ENCODE measurements around the gene SYCE1. TPM values are rescaled to one million over a fixed set of nuclear protein-coding genes. Genes with fewer than 3 reads are reported as not detected.
"Not testable (repeated sequence)": the region's sequence is repeated elsewhere in the genome, so short reads cannot be mapped to it uniquely, and the experiment has no call there.

Gene SYCE1
- total RNA-seq, 1 donor from 2014 or later: 0.41 TPM

DNA sequence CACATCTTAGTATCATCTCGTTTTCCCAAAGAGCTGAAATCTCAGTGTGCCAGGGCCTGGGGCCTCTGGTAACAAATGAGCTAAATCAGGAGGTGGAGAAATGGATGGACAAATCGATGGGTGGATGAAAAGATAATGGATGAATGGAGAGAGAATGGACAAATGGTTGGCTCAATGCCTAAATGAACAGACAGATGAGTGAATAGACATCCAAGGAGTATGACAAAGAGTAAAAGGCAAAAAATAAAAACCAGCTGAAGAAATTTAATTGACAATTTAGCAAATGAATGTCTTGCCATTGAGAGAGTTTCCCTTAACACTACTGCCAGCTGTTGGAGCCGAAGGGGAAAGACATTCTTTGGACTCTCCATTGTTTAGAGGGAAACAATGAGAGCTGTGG is 8.0 kb downstream of the SYCE1 start:
- intact Hi-C loops (cut with micrococcal nuclease): no loop called here

- intact Hi-C loops (cut with micrococcal nuclease): no loop called here
Measured at GRCh38 chr10:133555521-133555920, 9.9 kb downstream of the SYCE1 start.

DNA sequence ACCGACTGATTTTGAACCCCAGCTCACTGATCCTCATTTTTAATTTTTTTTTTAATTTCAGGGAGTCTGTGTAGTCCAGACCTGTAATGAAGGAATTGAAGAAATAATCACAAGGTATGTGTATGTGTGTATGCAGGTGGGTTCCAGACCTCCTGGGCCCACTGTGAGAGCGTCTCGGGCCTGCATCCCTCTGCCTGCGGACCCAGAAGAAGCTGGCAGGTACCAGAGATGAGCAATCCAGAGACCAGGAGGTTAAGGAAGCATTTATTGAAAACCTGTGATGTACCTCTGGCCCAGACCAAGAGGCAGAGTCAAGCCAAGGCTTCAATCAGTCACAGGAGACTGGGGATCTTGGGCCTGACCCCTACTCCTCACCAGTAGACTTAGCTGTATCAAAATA is 10.8 kb downstream of the SYCE1 start:
- intact Hi-C loops (cut with micrococcal nuclease): no loop called here

- intact Hi-C loops (cut with micrococcal nuclease): no loop called here
Measured at GRCh38 chr10:133544506-133544905, 20.9 kb downstream of the SYCE1 start.

GRCh38 chr10:133541441-133541975 is 23.9 kb downstream of the SYCE1 start:
- intact Hi-C loops (cut with micrococcal nuclease): not testable (repeated sequence)

- intact Hi-C loops (cut with micrococcal nuclease): no loop called here
Measured at GRCh38 chr10:133537546-133538545, 27.5 kb downstream of the SYCE1 start.

- intact Hi-C loops (cut with micrococcal nuclease): no loop called here
Measured at GRCh38 chr10:133536198-133536597, 29.2 kb downstream of the SYCE1 start.

DNA sequence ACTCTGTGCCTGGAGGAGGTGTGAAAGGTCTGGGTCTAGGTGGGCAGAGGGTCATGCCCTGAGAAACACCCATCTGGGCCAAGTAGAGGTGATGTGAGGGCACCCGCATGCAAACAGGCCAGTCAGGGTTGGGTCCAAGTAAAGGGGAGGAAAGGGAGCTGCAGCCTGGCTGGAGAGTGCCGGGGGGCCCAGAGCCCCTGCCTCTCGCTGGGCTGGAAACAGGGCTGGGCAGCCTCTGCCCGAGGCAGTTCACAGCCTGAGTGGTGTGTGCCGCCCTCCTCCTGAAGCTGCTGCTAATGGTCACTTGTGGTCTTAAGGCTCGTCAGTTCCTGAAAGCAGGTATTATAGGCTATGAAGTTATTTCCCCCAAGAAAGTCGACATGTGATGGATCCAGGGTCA is 31.0 kb downstream of the SYCE1 start:
- intact Hi-C loops (cut with micrococcal nuclease): no loop called here

- intact Hi-C loops (cut with micrococcal nuclease): no loop called here
Measured at GRCh38 chr10:133532871-133533270, 32.5 kb downstream of the SYCE1 start.

- intact Hi-C loops (cut with micrococcal nuclease): no loop called here
Measured at GRCh38 chr10:133530506-133530905, 34.9 kb downstream of the SYCE1 start.

GRCh38 chr10:133529576-133529946 is 35.8 kb downstream of the SYCE1 start:
- intact Hi-C loops (cut with micrococcal nuclease): no loop called here

DNA sequence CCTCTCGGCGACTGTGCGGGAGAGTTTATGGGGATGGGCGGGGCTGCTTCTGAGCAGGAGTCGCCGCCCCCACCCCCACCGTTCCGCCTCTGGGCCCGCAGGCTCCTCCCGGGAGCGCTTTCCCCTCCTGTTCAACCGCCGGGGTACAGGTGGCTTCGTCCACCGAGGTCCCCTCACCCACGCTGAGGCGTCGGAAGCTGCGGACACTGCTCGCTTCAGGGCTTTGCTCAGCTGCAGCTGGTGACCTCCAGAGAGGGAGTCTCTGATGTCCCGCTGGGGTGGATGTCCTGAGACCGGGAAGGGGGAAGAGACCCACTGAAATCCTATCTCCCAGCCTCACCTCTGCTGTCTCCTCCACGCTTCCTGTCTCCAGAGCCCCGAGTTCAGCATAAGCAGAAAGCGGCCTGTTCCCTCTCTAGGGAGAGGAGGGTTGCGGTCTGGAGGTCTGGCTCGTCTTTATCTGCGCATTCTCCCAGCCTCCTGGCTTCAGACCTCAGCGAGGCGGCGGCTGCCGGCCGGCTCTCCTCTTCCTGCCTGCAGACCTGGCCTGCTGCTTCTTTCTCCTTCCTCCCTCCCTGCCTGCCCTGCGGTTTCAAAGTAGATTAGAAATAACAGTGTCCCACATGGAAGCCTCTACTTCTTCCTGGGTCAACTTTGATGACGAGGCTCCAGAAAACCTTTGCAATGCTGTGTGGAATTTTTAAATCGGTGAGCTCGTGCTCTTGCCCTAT is 36.4 kb downstream of the SYCE1 start:
- intact Hi-C loops (cut with micrococcal nuclease): no loop called here

DNA sequence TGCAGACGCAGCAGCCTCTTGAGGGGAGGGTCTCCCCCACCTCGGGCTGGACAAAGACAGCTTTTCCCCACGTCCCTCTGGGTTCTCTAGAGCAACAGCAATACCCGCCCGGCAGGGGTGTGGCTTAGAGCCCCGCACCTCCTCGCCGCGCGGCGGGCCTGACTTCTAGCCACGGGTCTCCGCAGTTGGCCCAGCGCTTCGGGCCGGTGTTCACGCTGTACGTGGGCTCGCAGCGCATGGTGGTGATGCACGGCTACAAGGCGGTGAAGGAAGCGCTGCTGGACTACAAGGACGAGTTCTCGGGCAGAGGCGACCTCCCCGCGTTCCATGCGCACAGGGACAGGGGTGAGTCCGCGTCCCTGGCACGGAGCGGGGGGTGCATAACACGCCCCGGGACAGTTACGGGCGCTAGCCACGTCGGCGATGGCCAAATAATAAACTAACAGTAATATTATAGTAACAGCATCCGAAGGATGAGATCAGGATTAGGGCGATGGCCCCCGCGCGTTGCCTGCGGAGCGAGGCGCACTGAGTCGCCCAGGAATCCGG is 37.0 kb downstream of the SYCE1 start:
- intact Hi-C loops (cut with micrococcal nuclease): no loop called here

- intact Hi-C loops (cut with micrococcal nuclease): no loop called here
Measured at GRCh38 chr10:133527771-133528271, 37.6 kb downstream of the SYCE1 start.

- intact Hi-C loops (cut with micrococcal nuclease): no loop called here
Measured at GRCh38 chr10:133526957-133527588, 38.3 kb downstream of the SYCE1 start, which contains the start of gene CYP2E1. TSS of gene CYP2E1 (plus strand) at chr10:133527363. CDS start at chr10:133527396, 33 bp downstream.

GRCh38 chr10:133525444-133525843 is 39.9 kb downstream of the SYCE1 start:
- intact Hi-C loops (cut with micrococcal nuclease): no loop called here

GRCh38 chr10:133523631-133524203 is 41.7 kb downstream of the SYCE1 start:
- intact Hi-C loops (cut with micrococcal nuclease): no loop called here

DNA sequence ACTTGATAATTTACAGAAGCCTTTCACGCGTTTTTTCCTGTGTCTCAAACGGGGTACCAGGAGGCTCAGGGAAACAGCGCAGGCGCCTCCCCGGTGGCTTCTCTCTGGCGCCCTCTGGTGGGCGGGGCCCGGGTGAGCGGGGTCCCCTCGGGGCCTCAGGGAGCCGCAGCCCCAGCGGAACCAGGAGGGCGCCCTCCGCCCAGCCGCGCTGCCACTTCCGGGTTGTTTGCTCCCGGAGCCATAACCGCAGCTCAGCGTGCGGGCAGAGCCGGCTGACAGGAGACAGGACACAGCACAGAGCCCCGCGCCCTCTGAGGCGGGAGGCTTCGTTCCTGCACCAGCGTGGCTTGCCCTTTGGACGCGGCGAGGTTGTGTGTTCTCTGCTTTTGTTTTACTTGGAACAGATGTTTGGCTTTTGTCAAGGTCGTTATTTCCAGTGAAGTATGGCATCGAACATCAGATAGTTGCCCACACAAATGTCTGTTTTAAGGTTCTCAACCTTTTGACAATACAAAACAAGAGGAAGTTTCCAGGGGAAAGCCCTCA is 45.1 kb downstream of the SYCE1 start:
- intact Hi-C loops (cut with micrococcal nuclease): loop anchor here (2.0 kb wide), 2 partner anchors 81 to 191 kb away; no protein-coding TSS in a partner anchor

DNA sequence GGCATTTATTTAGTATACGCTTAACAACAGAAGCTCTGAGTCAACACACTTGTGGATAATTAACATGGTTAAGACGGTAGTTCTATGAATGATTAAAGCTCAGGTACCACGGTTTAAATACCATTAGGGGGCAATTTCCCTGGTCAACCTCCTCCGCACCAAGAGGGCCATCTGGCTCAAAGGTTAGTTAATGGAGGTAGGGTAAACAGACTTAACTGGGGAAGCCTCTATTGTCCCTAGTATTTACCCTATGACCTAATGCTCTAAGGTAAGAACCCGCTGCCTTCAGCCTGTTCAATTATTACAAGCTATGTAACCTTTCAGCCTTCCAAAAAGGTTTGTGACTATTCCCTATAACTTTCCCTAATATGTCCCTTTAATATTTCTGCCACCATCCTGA is 46.9 kb downstream of the SYCE1 start:
- intact Hi-C loops (cut with micrococcal nuclease): not testable (repeated sequence)

DNA sequence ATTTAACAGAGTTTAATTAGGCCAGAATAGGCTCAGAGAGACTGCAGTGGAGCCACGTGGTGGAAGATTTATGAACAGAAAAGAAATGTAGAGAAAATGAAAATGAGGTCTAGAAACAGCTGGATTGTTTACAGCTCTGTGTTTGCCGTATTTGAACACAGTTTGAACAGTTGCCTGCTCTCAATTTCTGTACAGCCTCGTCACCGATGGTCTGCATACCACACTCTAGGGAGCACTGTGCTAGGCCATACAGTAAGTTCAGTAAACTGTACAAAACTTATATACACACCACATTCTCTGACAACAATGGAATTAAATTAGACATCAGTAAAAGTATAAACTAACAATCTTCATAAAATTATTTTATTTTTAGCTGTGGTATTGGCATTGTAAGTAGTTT is 49.3 kb downstream of the SYCE1 start:
- intact Hi-C loops (cut with micrococcal nuclease): no loop called here

Data from T-helper 2 cell treated with Interferon-gamma antibody and Interleukin-4, amounts not matched to agents 100 ng/mL and 5 ng/mL, for 36 hours (primary cell).